Activated T-cell treated with anti-CD3 and anti-CD28 coated beads, Interleukin-2, amount 50 U/mL, for 24 hours (primary cell): ENCODE results near the gene ABCC5.
"Not testable (repeated sequence)": the region's sequence is repeated elsewhere in the genome, so short reads cannot be mapped to it uniquely, and the experiment has no call there.

Experiments
- DNase-seq: peaks from one replicate; pipeline ENCODE4 v3.0.0-alpha.2; 2020
- H3K27ac Mint-ChIP-seq: 2 replicates; pipeline ENCODE4 v1.8.0; 2020; ENCODE audit warnings: mild to moderate bottlenecking, mixed read lengths
- H3K27me3 Mint-ChIP-seq: 2 replicates; pipeline ENCODE4 v1.8.0; 2020; ENCODE audit warnings: mixed read lengths
- H3K36me3 Mint-ChIP-seq: 2 replicates; pipeline ENCODE4 v1.8.0; 2020; ENCODE audit warnings: low read depth, mixed read lengths
- H3K4me1 Mint-ChIP-seq: 2 replicates; pipeline ENCODE4 v1.8.0; 2020; ENCODE audit warnings: low read depth, mixed read lengths
- H3K4me3 Mint-ChIP-seq: 2 replicates; pipeline ENCODE4 v1.8.0; 2020; ENCODE audit warnings: mild to moderate bottlenecking, moderate library complexity, mixed read lengths
- H3K9me3 Mint-ChIP-seq: 2 replicates; pipeline ENCODE4 v1.8.0; 2020; ENCODE audit warnings: mixed read lengths

The ABCC5 gene

GRCh38 chr3:183884427-183885296 lies 133.0 kb downstream of the ABCC5 start, which contains the start of gene PARL:
PARL (minus strand) TSS chr3:183884880; CDS start chr3:183884846, 34 bp downstream.
- peak; percentile 99 for DNase-seq
- Mint-ChIP-seq H3K9me3 (no peaks in the 10 kb centered on the region), H3K4me1 (peaks cover 36% of the 10 kb centered on the region), H3K36me3 (peaks cover 32% of the 10 kb centered on the region), H3K4me3 (peak within 1 kb of the TSS; percentile 97), H3K27ac (peak within 1 kb of the TSS; percentile 95), H3K27me3 (no peaks in the 10 kb centered on the region)

GRCh38 chr3:183884097-183884426 lies 133.6 kb downstream of the ABCC5 start:
- Mint-ChIP-seq H3K9me3 (no peaks in the 10 kb centered on the region), H3K4me3 (peak overlapping the region; percentile 97), H3K27ac (peak overlapping the region; percentile 95), H3K4me1 (peaks cover 39% of the 10 kb centered on the region), H3K27me3 (no peaks in the 10 kb centered on the region), H3K36me3 (peaks cover 34% of the 10 kb centered on the region)
- DNase-seq = no peak

- H3K36me3 Mint-ChIP-seq = peaks cover 40% of the 10 kb centered on the region
- peaks cover 45% of the 10 kb centered on the region for H3K4me1 Mint-ChIP-seq
- H3K27ac Mint-ChIP-seq = peak overlapping the region; percentile 95
- H3K4me3 Mint-ChIP-seq = peak overlapping the region; percentile 97
- no peaks in the 10 kb centered on the region for H3K27me3 Mint-ChIP-seq
- H3K9me3 Mint-ChIP-seq = no peaks in the 10 kb centered on the region
- no peak for DNase-seq
These were observed 134.2 kb downstream of the ABCC5 start for GRCh38 chr3:183883291-183884096.

GRCh38 chr3:183880121-183880520 lies 137.6 kb downstream of the ABCC5 start:
- H3K36me3 Mint-ChIP-seq = peaks cover 66% of the 10 kb centered on the region
- peaks cover 62% of the 10 kb centered on the region for H3K4me1 Mint-ChIP-seq
- DNase-seq = no peak
- H3K27ac Mint-ChIP-seq = no peak overlapping the region
- no peak overlapping the region for H3K4me3 Mint-ChIP-seq
- H3K9me3 Mint-ChIP-seq = no peaks in the 10 kb centered on the region
- no peaks in the 10 kb centered on the region for H3K27me3 Mint-ChIP-seq

- Mint-ChIP-seq H3K27ac (no peak overlapping the region), H3K4me1 (peaks cover 60% of the 10 kb centered on the region), H3K4me3 (no peak overlapping the region), H3K9me3 (no peaks in the 10 kb centered on the region), H3K36me3 (peaks cover 59% of the 10 kb centered on the region), H3K27me3 (no peaks in the 10 kb centered on the region)
- no peak for DNase-seq
These were observed 138.4 kb downstream of the ABCC5 start for GRCh38 chr3:183879243-183879642.

- Mint-ChIP-seq H3K9me3 (no peaks in the 10 kb centered on the region), H3K4me1 (peaks cover 57% of the 10 kb centered on the region), H3K36me3 (peaks cover 56% of the 10 kb centered on the region), H3K27ac (no peak overlapping the region), H3K4me3 (no peak overlapping the region), H3K27me3 (no peaks in the 10 kb centered on the region)
- DNase-seq = no peak
These were observed 139.6 kb downstream of the ABCC5 start for GRCh38 chr3:183878071-183878470.

GRCh38 chr3:183877227-183877626 lies 140.5 kb downstream of the ABCC5 start:
- not testable (repeated sequence) for DNase-seq, H3K27ac Mint-ChIP-seq, H3K4me3 Mint-ChIP-seq, H3K9me3 Mint-ChIP-seq, H3K27me3 Mint-ChIP-seq
- H3K4me1 Mint-ChIP-seq = peaks cover 57% of the 10 kb centered on the region
- H3K36me3 Mint-ChIP-seq = peaks cover 62% of the 10 kb centered on the region

- Mint-ChIP-seq H3K27me3 (no peaks in the 10 kb centered on the region), H3K27ac (no peak overlapping the region), H3K4me3 (no peak overlapping the region), H3K4me1 (peaks cover 68% of the 10 kb centered on the region), H3K9me3 (no peaks in the 10 kb centered on the region), H3K36me3 (peaks cover 57% of the 10 kb centered on the region)
- no peak for DNase-seq
These were observed 142.3 kb downstream of the ABCC5 start for GRCh38 chr3:183875411-183875810.

- Mint-ChIP-seq H3K4me3 (no peak overlapping the region), H3K9me3 (no peaks in the 10 kb centered on the region), H3K27ac (peak overlapping the region; percentile 41), H3K4me1 (peaks cover 62% of the 10 kb centered on the region), H3K36me3 (peaks cover 49% of the 10 kb centered on the region), H3K27me3 (no peaks in the 10 kb centered on the region)
- no peak for DNase-seq
These were observed 143.8 kb downstream of the ABCC5 start for GRCh38 chr3:183873914-183874313.

GRCh38 chr3:183871541-183871940 lies 146.1 kb downstream of the ABCC5 start:
- DNase-seq = no peak
- peak overlapping the region; percentile 30 for H3K27ac Mint-ChIP-seq
- no peaks in the 10 kb centered on the region for H3K27me3 Mint-ChIP-seq
- H3K4me3 Mint-ChIP-seq = no peak overlapping the region
- peaks cover 44% of the 10 kb centered on the region for H3K4me1 Mint-ChIP-seq
- H3K9me3 Mint-ChIP-seq = no peaks in the 10 kb centered on the region
- peaks cover 49% of the 10 kb centered on the region for H3K36me3 Mint-ChIP-seq

- no peaks in the 10 kb centered on the region for H3K9me3 Mint-ChIP-seq
- no peaks in the 10 kb centered on the region for H3K27me3 Mint-ChIP-seq
- peak overlapping the region; percentile 4 for H3K27ac Mint-ChIP-seq
- no peak overlapping the region for H3K4me3 Mint-ChIP-seq
- DNase-seq = no peak
- peaks cover 38% of the 10 kb centered on the region for H3K4me1 Mint-ChIP-seq
- H3K36me3 Mint-ChIP-seq = peaks cover 50% of the 10 kb centered on the region
These were observed 147.1 kb downstream of the ABCC5 start for GRCh38 chr3:183870563-183870962.
